ENCODE measurements around the gene PBX3.

DNA sequence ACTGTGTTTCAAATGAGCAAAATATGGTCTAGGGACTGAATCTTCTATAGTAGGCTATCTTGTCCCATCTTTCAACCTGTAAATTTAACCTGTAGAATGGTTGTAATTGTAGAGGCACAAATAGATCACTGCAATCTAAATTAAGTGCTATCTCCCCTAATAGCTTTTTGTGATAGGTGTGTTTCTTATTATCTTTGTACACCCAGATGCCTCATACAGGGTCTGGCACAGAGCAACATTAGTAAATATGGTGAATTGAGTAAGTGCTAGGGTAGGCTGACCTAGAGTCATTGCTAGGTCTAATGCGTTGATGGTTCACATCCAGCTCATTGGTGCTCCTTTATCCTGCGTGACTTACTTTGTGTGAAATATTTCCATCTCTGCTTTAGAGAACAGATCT, 100.6 kb downstream of the PBX3 start:
- TF ChIP-seq ZNF329 (CRISPR knock-in tag; IDR thresholded peaks at IDR 0.05; ENCODE audit: low read depth): no peak
- TF ChIP-seq JUND (CRISPR knock-in tag; IDR thresholded peaks at IDR 0.05): no peak

Measured in HepG2 (cell line).